Measurements from ENCODE around the gene ADCY6. TPM values are rescaled to one million over a fixed set of nuclear protein-coding genes. Genes with fewer than 3 reads are reported as not detected.
A peak's percentile ranks its signal among the peaks of the same experiment; 100 is the strongest.

Gene ADCY6
- total RNA-seq, 1 experiment from 2014 or later: 19.0 TPM

DNA sequence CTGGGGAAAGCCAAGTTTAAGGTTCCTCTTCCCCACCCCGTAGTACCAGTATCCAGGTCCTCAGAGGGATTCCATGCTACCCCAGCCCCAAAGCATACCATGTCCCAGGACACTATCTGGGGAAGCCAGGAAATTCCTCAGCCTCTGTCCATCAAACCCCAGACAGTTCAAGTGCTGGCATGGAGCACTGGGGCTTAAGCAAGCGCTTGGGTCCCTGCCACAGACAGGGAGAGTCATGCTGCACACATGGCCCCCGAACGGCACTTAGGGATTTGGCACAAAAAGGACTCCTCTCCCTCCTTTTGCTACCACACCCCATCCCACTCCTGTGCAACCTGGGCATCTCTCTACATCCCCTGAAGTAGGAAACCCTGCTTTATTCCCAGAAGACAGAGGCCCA, 21.8 kb downstream of the ADCY6 start:
- Histone ChIP-seq H2AFZ (ENCODE audit: low read length) (no peak overlapping the region), H3F3A (ENCODE audit: low read length, unreplicated experiment) (no peaks in the 10 kb centered on the region), H3K4me2 (ENCODE audit: low read length) (no peak overlapping the region), H3K9me3 (ENCODE audit: low read length) (no peaks in the 10 kb centered on the region), H3K36me3 (ENCODE audit: low read depth, low read length) (peaks cover 21% of the 10 kb centered on the region; the same call in 1 of the 2 replicates), H3K9ac (ENCODE audit: low read length) (no peak overlapping the region), H3K4me3 (ENCODE audit: low read length) (no peak overlapping the region), H3K9me2 (replicated peaks; ENCODE audit: low read length) (no peaks in the 10 kb centered on the region), H3K4me1 (ENCODE audit: insufficient read depth, low read length) (peaks cover 9% of the 10 kb centered on the region; the same call in 1 of the 2 replicates), H4K20me1 (ENCODE audit: low read length) (no peaks in the 10 kb centered on the region), H3K27ac (ENCODE audit: low read length) (no peak overlapping the region), H3K27me3 (ENCODE audit: low read length) (no peaks in the 10 kb centered on the region), H3K79me2 (ENCODE audit: low read length) (no peaks in the 10 kb centered on the region)
- TF ChIP-seq EZH2phosphoT487 (IDR thresholded peaks at IDR 0.05; ENCODE audit: borderline replicate concordance, low read length) (no peak), EZH2 (IDR thresholded peaks at IDR 0.05; ENCODE audit: low read length, unreplicated experiment) (no peak)
- TF ChIP-seq, protein P1, sequence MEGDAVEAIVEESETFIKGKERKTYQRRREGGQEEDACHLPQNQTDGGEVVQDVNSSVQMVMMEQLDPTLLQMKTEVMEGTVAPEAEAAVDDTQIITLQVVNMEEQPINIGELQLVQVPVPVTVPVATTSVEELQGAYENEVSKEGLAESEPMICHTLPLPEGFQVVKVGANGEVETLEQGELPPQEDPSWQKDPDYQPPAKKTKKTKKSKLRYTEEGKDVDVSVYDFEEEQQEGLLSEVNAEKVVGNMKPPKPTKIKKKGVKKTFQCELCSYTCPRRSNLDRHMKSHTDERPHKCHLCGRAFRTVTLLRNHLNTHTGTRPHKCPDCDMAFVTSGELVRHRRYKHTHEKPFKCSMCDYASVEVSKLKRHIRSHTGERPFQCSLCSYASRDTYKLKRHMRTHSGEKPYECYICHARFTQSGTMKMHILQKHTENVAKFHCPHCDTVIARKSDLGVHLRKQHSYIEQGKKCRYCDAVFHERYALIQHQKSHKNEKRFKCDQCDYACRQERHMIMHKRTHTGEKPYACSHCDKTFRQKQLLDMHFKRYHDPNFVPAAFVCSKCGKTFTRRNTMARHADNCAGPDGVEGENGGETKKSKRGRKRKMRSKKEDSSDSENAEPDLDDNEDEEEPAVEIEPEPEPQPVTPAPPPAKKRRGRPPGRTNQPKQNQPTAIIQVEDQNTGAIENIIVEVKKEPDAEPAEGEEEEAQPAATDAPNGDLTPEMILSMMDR (conservative IDR thresholded peaks at IDR 0.05; ENCODE audit: low read depth, low read length): no peak
- no peak for ATAC-seq
- POLR2A ChIA-PET (ENCODE audit: unreplicated experiment): no interaction called here
- DNase-seq: no peak
- intact Hi-C loops (cut with micrococcal nuclease): no loop called here
- BruUV-seq (replicated peaks): no TSS peak
- CTCF ChIA-PET: no interaction called here

DNA sequence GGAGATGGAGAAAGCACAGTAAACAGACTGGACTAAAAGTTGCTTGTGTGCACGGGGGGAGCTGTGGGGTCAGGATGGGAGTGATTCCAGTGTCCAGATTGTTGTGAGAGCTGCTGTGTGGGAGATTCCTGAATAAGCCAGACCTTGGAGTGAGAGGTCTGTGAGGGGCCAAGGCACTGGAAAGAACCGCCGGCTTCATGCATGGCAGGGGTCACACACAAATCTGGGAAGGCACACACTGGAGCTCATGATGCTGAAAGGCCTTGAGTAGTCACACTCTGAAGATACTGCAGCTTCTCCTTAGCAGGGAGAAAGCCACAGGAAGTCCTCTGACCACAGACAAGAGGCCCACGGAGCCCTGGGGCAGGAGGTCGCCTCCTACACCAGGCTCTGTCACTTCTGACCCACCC, 23.1 kb downstream of the ADCY6 start:
- TF ChIP-seq EZH2 (IDR thresholded peaks at IDR 0.05; ENCODE audit: low read length, unreplicated experiment) (no peak), EZH2phosphoT487 (IDR thresholded peaks at IDR 0.05; ENCODE audit: borderline replicate concordance, low read length) (no peak)
- TF ChIP-seq, protein P1 (conservative IDR thresholded peaks at IDR 0.05; ENCODE audit: low read depth, low read length): no peak
- CTCF ChIA-PET: no interaction called here

DNA sequence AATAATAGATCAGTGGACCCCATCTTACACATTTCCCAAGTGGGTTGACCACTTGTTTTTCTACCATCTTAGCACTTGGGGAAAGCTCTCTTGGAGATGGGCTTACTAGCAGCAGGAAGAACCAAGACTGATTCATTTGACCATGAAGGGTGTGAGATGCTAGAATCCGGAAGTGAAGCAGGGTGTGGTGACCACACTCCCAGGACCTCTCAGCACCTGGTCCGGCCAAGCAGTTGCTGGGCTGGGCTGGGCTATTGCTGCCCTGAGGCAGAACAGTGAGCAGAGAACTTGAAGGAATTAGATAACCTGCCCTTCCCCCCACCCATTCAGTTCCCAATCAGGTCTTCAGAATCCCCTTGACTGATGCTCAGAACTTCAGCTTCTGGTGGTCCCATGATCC, 24.4 kb downstream of the ADCY6 start:
- BruUV-seq (replicated peaks): no TSS peak
- peak; percentile 89 for ATAC-seq
- H3K4me2 ChIP-seq (ENCODE audit: low read length): no peak overlapping the region
- ChIA-PET POLR2A (ENCODE audit: unreplicated experiment) (no interaction called here), CTCF (no interaction called here)
- no peaks in the 10 kb centered on the region for H3K9me2 ChIP-seq (replicated peaks; ENCODE audit: low read length)
- no peak for TF ChIP-seq EZH2 (IDR thresholded peaks at IDR 0.05; ENCODE audit: low read length, unreplicated experiment)
- H3F3A ChIP-seq (ENCODE audit: low read length, unreplicated experiment): no peaks in the 10 kb centered on the region
- no peaks in the 10 kb centered on the region for H4K20me1 ChIP-seq (ENCODE audit: low read length)
- H3K27ac ChIP-seq (ENCODE audit: low read length): no peak overlapping the region
- no peak overlapping the region for H2AFZ ChIP-seq (ENCODE audit: low read length)
- peaks cover 4% of the 10 kb centered on the region; the same call in 1 of the 2 replicates for H3K36me3 ChIP-seq (ENCODE audit: low read depth, low read length)
- H3K27me3 ChIP-seq (ENCODE audit: low read length): no peaks in the 10 kb centered on the region
- intact Hi-C loops (cut with micrococcal nuclease): no loop called here
- peaks cover 9% of the 10 kb centered on the region; the same call in 1 of the 2 replicates for H3K4me1 ChIP-seq (ENCODE audit: insufficient read depth, low read length)
- H3K9ac ChIP-seq (ENCODE audit: low read length): no peak overlapping the region
- H3K9me3 ChIP-seq (ENCODE audit: low read length): no peaks in the 10 kb centered on the region
- H3K79me2 ChIP-seq (ENCODE audit: low read length): no peaks in the 10 kb centered on the region
- H3K4me3 ChIP-seq (ENCODE audit: low read length): no peak overlapping the region
- DNase-seq: peak; percentile 66

More for the DNA sequence above, 23.1 kb downstream of the ADCY6 start:
- no peaks in the 10 kb centered on the region for H3K9me3 ChIP-seq (ENCODE audit: low read length)
- no peaks in the 10 kb centered on the region for H3F3A ChIP-seq (ENCODE audit: low read length, unreplicated experiment)
- no peak overlapping the region for H2AFZ ChIP-seq (ENCODE audit: low read length)
- no peak for ATAC-seq
- no peak overlapping the region for H3K27ac ChIP-seq (ENCODE audit: low read length)
- H3K9me2 ChIP-seq (replicated peaks; ENCODE audit: low read length): no peaks in the 10 kb centered on the region
- no peak overlapping the region for H3K9ac ChIP-seq (ENCODE audit: low read length)
- H3K36me3 ChIP-seq (ENCODE audit: low read depth, low read length): peaks cover 11% of the 10 kb centered on the region; the same call in 1 of the 2 replicates
- H3K4me2 ChIP-seq (ENCODE audit: low read length): no peak overlapping the region
- H3K4me1 ChIP-seq (ENCODE audit: insufficient read depth, low read length): peaks cover 9% of the 10 kb centered on the region; the same call in 1 of the 2 replicates
- no peaks in the 10 kb centered on the region for H3K79me2 ChIP-seq (ENCODE audit: low read length)
- POLR2A ChIA-PET (ENCODE audit: unreplicated experiment): no interaction called here
- H4K20me1 ChIP-seq (ENCODE audit: low read length): no peaks in the 10 kb centered on the region
- no peaks in the 10 kb centered on the region for H3K27me3 ChIP-seq (ENCODE audit: low read length)
- no peak overlapping the region for H3K4me3 ChIP-seq (ENCODE audit: low read length)
- no TSS peak for BruUV-seq (replicated peaks)
- no peak for DNase-seq
- intact Hi-C loops (cut with micrococcal nuclease): no loop called here
